IMR-90 (cell line): ENCODE data around the gene MAP7. TPM values are rescaled to one million over a fixed set of nuclear protein-coding genes. Genes with fewer than 3 reads are reported as not detected.

ENCODE experiments used
- ATAC-seq: fragments of 200-7000 bp; cut with Tn5 transposase; 2 replicates; pipeline ENCODE4 v1.9.1; 2020; ENCODE audit warnings: low read depth, mild to moderate bottlenecking, moderate library complexity
- BruUV-seq: library from RNA; stranded (reverse); fragments of 400-500 nt; replicated peaks from 2 replicates; lab custom pipeline; 2021; lab: Mats Ljungman, UMichigan
- CTCF ChIA-PET: fragments of 300-600 bp; formaldehyde crosslinking; extraction: SDS; loops from one replicate; lab custom pipeline; 2021; ENCODE audit warnings: antibody characterized with exemption; lab: Yijun Ruan, JAX
- POLR2A ChIA-PET: fragments of 300-600 bp; sonication (Branson Sonifier 250); formaldehyde crosslinking; loops from one replicate; lab custom pipeline; 2022; ENCODE audit warnings: antibody characterized with exemption; ENCODE audit not compliant: unreplicated experiment; lab: Charles Lee
- DNase-seq: peaks from one replicate; pipeline ENCODE4 v3.0.0; 2013
- H2AFZ ChIP-seq: replicated peaks from 2 replicates; pipeline ENCODE3; 2013; ENCODE audit warnings: low read length, mild to moderate bottlenecking; ENCODE audit not compliant: poor library complexity
- H2AK5ac ChIP-seq: 2 replicates; pipeline ENCODE4 v1.6.1; 2013; ENCODE audit warnings: low read depth, low read length, inconsistent platforms
- H2AK9ac ChIP-seq: replicated peaks from 2 replicates; pipeline ENCODE3; 2013; ENCODE audit warnings: mild to moderate bottlenecking, low read depth, low read length, moderate library complexity; ENCODE audit not compliant: poor library complexity
- H2BK120ac ChIP-seq: 2 replicates; pipeline ENCODE4 v1.6.1; 2013; ENCODE audit warnings: low read depth, low read length, inconsistent platforms
- H2BK15ac ChIP-seq: 3 replicates; pipeline ENCODE4 v1.6.1; 2013; ENCODE audit warnings: low read depth, low read length, inconsistent platforms
- H2BK20ac ChIP-seq: 2 replicates; pipeline ENCODE4 v1.6.1; 2013; ENCODE audit warnings: low read depth, mild to moderate bottlenecking, inconsistent platforms, low read length, moderate library complexity
- H2BK5ac ChIP-seq: 2 replicates; pipeline ENCODE4 v1.6.1; 2013; ENCODE audit warnings: mild to moderate bottlenecking, low read depth, low read length, inconsistent platforms; ENCODE audit not compliant: poor library complexity, severe bottlenecking
- H3K14ac ChIP-seq: replicated peaks from 2 replicates; pipeline ENCODE4 v1.6.1; 2013; ENCODE audit warnings: low read depth, low read length, inconsistent platforms
- H3K18ac ChIP-seq: 2 replicates; pipeline ENCODE4 v1.6.1; 2013; ENCODE audit warnings: low read depth, low read length, control low read depth
- H3K23ac ChIP-seq: 2 replicates; pipeline ENCODE4 v1.6.1; 2013; ENCODE audit warnings: low read depth, low read length, inconsistent platforms
- H3K27ac ChIP-seq: 2 replicates; pipeline ENCODE4 v1.5.1; 2013; ENCODE audit warnings: mild to moderate bottlenecking, control low read depth, low read length; ENCODE audit not compliant: insufficient read depth
- H3K27me3 ChIP-seq: 2 replicates; pipeline ENCODE4 v1.6.1; 2013; ENCODE audit warnings: low read length; ENCODE audit not compliant: control insufficient read depth, insufficient read depth
- H3K36me3 ChIP-seq: 2 replicates; pipeline ENCODE4 v1.6.1; 2013; ENCODE audit warnings: low read length, mixed read lengths; ENCODE audit not compliant: control insufficient read depth, insufficient read depth
- H3K4ac ChIP-seq: 2 replicates; pipeline ENCODE4 v1.6.1; 2013; ENCODE audit warnings: low read depth, low read length, inconsistent platforms
- H3K4me1 ChIP-seq: 2 replicates; pipeline ENCODE4 v1.6.1; 2013; ENCODE audit warnings: low read length, mixed read lengths; ENCODE audit not compliant: control insufficient read depth, insufficient read depth
- H3K4me2 ChIP-seq: 2 replicates; pipeline ENCODE4 v1.6.1; 2013; ENCODE audit warnings: low read depth, mild to moderate bottlenecking, control low read depth, low read length, moderate library complexity
- H3K4me3 ChIP-seq: 2 replicates; pipeline ENCODE4 v1.5.1; 2013; ENCODE audit warnings: low read depth, mild to moderate bottlenecking, control low read depth, low read length, moderate library complexity; ENCODE audit not compliant: insufficient read depth
- H3K56ac ChIP-seq: 2 replicates; pipeline ENCODE4 v1.6.1; 2013; ENCODE audit warnings: low read length, inconsistent platforms; ENCODE audit not compliant: insufficient read depth; ENCODE audit errors: extremely low read depth
- H3K79me1 ChIP-seq, 2 experiments: 2 replicates each; pipeline ENCODE4 v1.6.1; 2013; ENCODE audit warnings: low read length in 2 of 2, inconsistent platforms in 1 of 2, low read depth in 1 of 2
- H3K9ac ChIP-seq: 2 replicates; pipeline ENCODE4 v1.6.1; 2013; ENCODE audit warnings: low read depth, low read length, control low read depth
- H3K9me1 ChIP-seq: 2 replicates; pipeline ENCODE4 v1.6.1; 2013; ENCODE audit warnings: low read length, inconsistent platforms; ENCODE audit not compliant: insufficient read depth
- H3K9me3 ChIP-seq: 2 replicates; pipeline ENCODE4 v1.6.1; 2013; ENCODE audit warnings: low read length; ENCODE audit not compliant: control insufficient read depth, insufficient read depth
- H4K20me1 ChIP-seq: 2 replicates; pipeline ENCODE4 v1.6.1; 2013; ENCODE audit warnings: low read length, inconsistent platforms; ENCODE audit not compliant: insufficient read depth
- H4K5ac ChIP-seq: 2 replicates; pipeline ENCODE4 v1.6.1; 2013; ENCODE audit warnings: mild to moderate bottlenecking, low read depth, low read length, control low read depth
- H4K8ac ChIP-seq, 2 experiments: 2 replicates each; pipeline ENCODE4 v1.6.1; 2013; ENCODE audit warnings: low read depth in 2 of 2, low read length in 2 of 2, control low read depth in 1 of 2, inconsistent platforms in 1 of 2
- H4K91ac ChIP-seq: 2 replicates; pipeline ENCODE4 v1.6.1; 2013; ENCODE audit warnings: low read depth, low read length, inconsistent platforms; ENCODE audit not compliant: insufficient read depth
- CHD1 ChIP-seq: IDR thresholded peaks from 2 replicates; pipeline ENCODE4 v1.6.1; 2012; ENCODE audit warnings: low read depth, low read length, improper control_type of control experiment
- CTCF ChIP-seq: conservative IDR thresholded peaks from 2 replicates; pipeline ENCODE4 v1.5.1; 2012; ENCODE audit warnings: mild to moderate bottlenecking, low read depth, low read length, improper control_type of control experiment
- MAFK ChIP-seq: IDR thresholded peaks from 2 replicates; pipeline ENCODE4 v1.6.1; 2012; ENCODE audit warnings: low read depth, low read length, improper control_type of control experiment
- RAD21 ChIP-seq: IDR thresholded peaks from 2 replicates; pipeline ENCODE4 v1.6.1; 2012; ENCODE audit warnings: low read length, improper control_type of control experiment
- SMC3 ChIP-seq: fragments of 150-350 bp; IDR thresholded peaks from 2 replicates; pipeline ENCODE4 v1.6.1; 2016; ENCODE audit warnings: low read depth, mild to moderate bottlenecking, antibody characterized with exemption, low read length, moderate library complexity
- WGBS, 2 experiments: methylation state at CpG; one replicate each; pipeline versions ENCODE4 v1.1.5 to v1.1.7; 2013; ENCODE audit warnings: missing lambda C conversion rate in 2 of 2; ENCODE audit not compliant: insufficient read length in 1 of 2; ENCODE audit errors: extremely low coverage in 2 of 2; 5-methylcytosine and 5-hydroxymethylcytosine counted together
- dilution Hi-C: fragments of 300-500 bp; cut with HindIII; formaldehyde crosslinking; loops from one replicate; pipeline ENCODE4 v1.14.3; 2018; ENCODE audit warnings: low sequenced_read_pairs; ENCODE audit not compliant: unreplicated experiment
- in situ Hi-C: fragments of 300-500 bp; cut with MboI; formaldehyde crosslinking; loops from 3 replicates; pipeline ENCODE4 v1.14.3; 2019; ENCODE audit warnings: low sequenced_read_pairs, inconsistent platforms, mixed read lengths
- intact Hi-C: fragments of 100-400 bp; cut with micrococcal nuclease; formaldehyde crosslinking; loops from 2 replicates; pipeline ENCODE4 v1.10.0; 2022
- polyA plus RNA-seq, 3 experiments: library from polyadenylated mRNA; depleted of rRNA; stranded (reverse); fragments of >200 nt; gene quantifications; 2 replicates each; pipeline ENCODE4 v1.2.3, GENCODE V29; 2012; ENCODE audit warnings: low replicate concordance in 1 of 3
- total RNA-seq: library from RNA; depleted of rRNA; stranded (reverse); fragments of >200 nt; gene quantifications from 2 replicates; pipeline ENCODE4 v1.2.3, GENCODE V29; 2012

MAP7 gene
- total and polyA plus RNA-seq, 2 of the 4 experiments (the other 2 are of a cell fraction): 0.19 to 0.36 TPM

GRCh38 chr6:136526196-136526930 lies 23.9 kb downstream of the MAP7 start:
- H3K4me2 ChIP-seq: peak overlapping the region; percentile 20; the same call in 1 of the 2 replicates
- H3K27me3 ChIP-seq: peaks cover 10% of the 10 kb centered on the region
- DNase-seq: peak; percentile 63
- no peaks in the 10 kb centered on the region for H4K20me1 ChIP-seq
- in situ Hi-C loops (loop anchor here (25.0 kb wide), 1 partner anchor 1064 kb away; no protein-coding TSS in a partner anchor), dilution Hi-C loops (no loop called here), intact Hi-C loops (no loop called here)
- no peak overlapping the region for H2AK5ac ChIP-seq
- no TSS peak for BruUV-seq
- H3K79me1 ChIP-seq: no peaks in the 10 kb centered on the region
- ChIA-PET POLR2A (interaction anchor here (0.6 kb wide), 1 partner anchor 514 kb away, joined by 5 read pairs; no protein-coding TSS in a partner anchor), CTCF (interaction anchor here (0.5 to 1.4 kb wide), 3 partner anchors 21 to 554 kb away, joined by 3 to 6 read pairs (median 3); partner anchors contain the start of gene MAP3K5)
- WGBS, 2 experiments: 38% methylated on average over 7 of the region's 16 CpGs; no CpG with 5 or more reads in 1 of the 2 experiments
- H3K23ac ChIP-seq: 0 out of 2 replicates have a peak overlapping the region, but pooled peaks have one; percentile 23
- no peak overlapping the region for H3K27ac ChIP-seq
- no peak overlapping the region for H2BK120ac ChIP-seq
- peak; percentile 98 for ATAC-seq
- H2BK15ac ChIP-seq: no peak overlapping the region
- H4K91ac ChIP-seq: no peak overlapping the region
- no peaks in the 10 kb centered on the region for H3K9me3 ChIP-seq
- H3K9me1 ChIP-seq: no peaks in the 10 kb centered on the region
- no peak overlapping the region for H3K14ac ChIP-seq
- no peaks in the 10 kb centered on the region for H3K36me3 ChIP-seq
- H2BK5ac ChIP-seq: no peak overlapping the region
- no peak overlapping the region for H2AK9ac ChIP-seq
- H3K4me1 ChIP-seq: no peaks in the 10 kb centered on the region; the same call in 1 of the 2 replicates
- H2AFZ ChIP-seq: peak overlapping the region; percentile 16
- H4K8ac ChIP-seq: no peak overlapping the region
- no peak overlapping the region for H2BK20ac ChIP-seq
- H3K4me3 ChIP-seq: no peak overlapping the region
- H3K4ac ChIP-seq: no peak overlapping the region
- H3K9ac ChIP-seq: no peak overlapping the region
- no peak overlapping the region for H4K5ac ChIP-seq
- no peak overlapping the region for H3K18ac ChIP-seq
- TF ChIP-seq RAD21 (peak; percentile 27), SMC3 (peak; percentile 33; the same call in 1 of the 2 replicates), CTCF (peak; percentile 39), MAFK (no peak), CHD1 (no peak)
- no peak overlapping the region for H3K56ac ChIP-seq
